ENCODE results near the gene CUX1.

- TF ChIP-seq CTCF (IDR thresholded peaks at IDR 0.05) (no peak), EZH2 (IDR thresholded peaks at IDR 0.05; ENCODE audit: borderline replicate concordance, insufficient read depth, low read depth, low read length, poor library complexity, severe bottlenecking) (no peak)
These were observed 381.1 kb downstream of the CUX1 start for GRCh38 chr7:102198417-102198956.
